ENCODE data around the gene RNASE12.

DNA sequence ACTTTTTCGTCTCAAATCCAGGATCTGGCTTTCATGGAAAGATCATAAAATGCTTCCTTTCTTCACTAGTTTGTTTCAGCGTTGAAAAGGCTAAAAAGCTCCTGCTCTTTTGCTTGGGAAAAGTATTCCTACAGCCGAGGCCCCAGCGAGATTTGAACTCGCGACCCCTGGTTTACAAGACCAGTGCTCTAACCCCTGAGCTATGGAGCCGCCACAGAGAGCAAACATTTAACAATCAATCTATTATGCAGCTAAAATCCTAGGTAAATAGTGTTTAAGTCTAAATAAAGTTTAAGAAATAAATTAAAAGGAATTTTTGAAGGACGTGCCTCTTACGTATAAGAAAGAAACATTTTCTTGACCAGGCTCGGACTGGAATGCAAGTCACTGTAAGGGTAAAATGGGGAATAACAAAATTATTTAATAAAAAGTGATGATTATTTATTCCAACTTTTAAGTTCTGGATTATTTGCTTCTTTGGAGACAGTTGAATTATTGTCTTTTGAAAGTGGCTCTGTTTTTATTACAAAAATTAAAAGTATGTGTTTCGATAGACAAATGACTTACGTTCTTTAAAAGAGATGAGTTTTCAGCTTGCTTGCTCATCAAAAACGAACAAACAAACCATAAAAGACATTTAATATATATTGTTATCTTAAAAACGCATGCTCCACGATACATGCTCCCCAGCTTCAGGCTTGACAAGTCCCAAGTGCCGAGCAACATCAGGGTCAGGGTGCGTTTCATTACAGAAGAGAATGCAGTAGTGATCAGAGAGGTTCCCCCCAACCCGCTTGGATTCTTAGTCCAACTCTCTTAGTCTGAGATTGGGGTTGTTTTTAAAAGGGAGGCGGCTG is 40.1 kb upstream of the RNASE12 start:
- TF ChIP-seq EZH2 (IDR thresholded peaks at IDR 0.05; ENCODE audit: insufficient read depth, poor library complexity, severe bottlenecking) (no peak), EZH2phosphoT487 (IDR thresholded peaks at IDR 0.05; ENCODE audit: insufficient read depth, low read depth) (no peak)

Data from GM23248 (cell line).